SK-N-DZ (cell line): ENCODE results near the gene GLUD1.

ENCODE experiments used
- small RNA-seq, 2 experiments: library from RNA; depleted of rRNA; stranded (forward); fragments of <200 nt; gene quantifications; one replicate each; pipeline ENCODE3, GENCODE V24; 2014

GLUD1 gene

Small RNA genes within 50 kb of the gene (small RNA-seq; reads per million reads assigned to genes)
- gene AL136982.5 (0 reads per million in 2 experiments), gene FAM25A (0 reads per million in 2 experiments), gene RNU6-529P (0 reads per million in 2 experiments)
